ENCODE data around the gene KRT34. TPM values are rescaled to one million over a fixed set of nuclear protein-coding genes. Genes with fewer than 3 reads are reported as not detected.

The KRT34 gene
- total RNA-seq, 2 experiments from 2014 or later: not detected

DNA sequence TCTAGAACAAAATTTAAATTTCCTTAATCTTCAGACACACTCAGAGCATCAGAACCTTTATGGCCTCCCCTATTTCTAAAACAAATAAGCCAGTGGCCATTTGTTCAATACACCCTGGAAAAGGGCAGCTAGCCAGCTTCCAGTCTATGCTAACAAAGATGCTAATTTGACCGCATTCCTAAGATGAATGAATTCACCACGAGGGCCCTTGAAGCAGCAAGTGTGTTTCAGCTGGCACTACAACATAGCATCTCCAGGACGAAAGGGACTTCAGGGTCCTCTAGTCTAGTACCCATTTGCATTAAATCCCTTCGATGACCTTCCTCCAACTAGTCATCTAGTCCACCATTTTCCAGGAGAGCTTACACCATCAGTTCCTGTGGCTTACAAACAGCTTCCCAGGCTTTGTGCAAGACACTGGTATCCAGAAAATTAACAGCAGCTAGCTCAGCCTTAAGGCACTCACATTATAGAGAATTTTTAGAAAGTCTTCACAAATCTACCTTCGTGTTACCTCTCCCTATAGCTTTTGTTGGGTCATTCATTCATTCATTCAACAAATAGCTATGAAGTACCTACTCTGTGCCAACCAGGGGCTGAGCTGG is 31.3 kb upstream of the KRT34 start:
- Mint-ChIP-seq H3K27ac (no peak overlapping the region), H3K27me3 (no peaks in the 10 kb centered on the region), H3K4me3 (no peak overlapping the region), H3K36me3 (ENCODE audit: low read depth) (no peaks in the 10 kb centered on the region), H3K4me1 (ENCODE audit: low read depth) (peaks cover 13% of the 10 kb centered on the region), H3K9me3 (no peaks in the 10 kb centered on the region)
- DNase-seq (no peak), ATAC-seq (ENCODE audit: poor library complexity) (no peak)
- CTCF ChIA-PET: no interaction called here
- H3K27me3 ChIP-seq (ENCODE audit: control insufficient read depth in 1 of 2, insufficient read depth in 2 of 2, low read length in 2 of 2): no peaks in the 10 kb centered on the region
- no peak overlapping the region for H3K27ac ChIP-seq (ENCODE audit: low read depth in 1 of 2, low read length in 2 of 2)
- POLR2A ChIA-PET: no interaction called here
- TF ChIP-seq, protein P1, sequence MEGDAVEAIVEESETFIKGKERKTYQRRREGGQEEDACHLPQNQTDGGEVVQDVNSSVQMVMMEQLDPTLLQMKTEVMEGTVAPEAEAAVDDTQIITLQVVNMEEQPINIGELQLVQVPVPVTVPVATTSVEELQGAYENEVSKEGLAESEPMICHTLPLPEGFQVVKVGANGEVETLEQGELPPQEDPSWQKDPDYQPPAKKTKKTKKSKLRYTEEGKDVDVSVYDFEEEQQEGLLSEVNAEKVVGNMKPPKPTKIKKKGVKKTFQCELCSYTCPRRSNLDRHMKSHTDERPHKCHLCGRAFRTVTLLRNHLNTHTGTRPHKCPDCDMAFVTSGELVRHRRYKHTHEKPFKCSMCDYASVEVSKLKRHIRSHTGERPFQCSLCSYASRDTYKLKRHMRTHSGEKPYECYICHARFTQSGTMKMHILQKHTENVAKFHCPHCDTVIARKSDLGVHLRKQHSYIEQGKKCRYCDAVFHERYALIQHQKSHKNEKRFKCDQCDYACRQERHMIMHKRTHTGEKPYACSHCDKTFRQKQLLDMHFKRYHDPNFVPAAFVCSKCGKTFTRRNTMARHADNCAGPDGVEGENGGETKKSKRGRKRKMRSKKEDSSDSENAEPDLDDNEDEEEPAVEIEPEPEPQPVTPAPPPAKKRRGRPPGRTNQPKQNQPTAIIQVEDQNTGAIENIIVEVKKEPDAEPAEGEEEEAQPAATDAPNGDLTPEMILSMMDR (IDR thresholded peaks at IDR 0.05): no peak
- no peaks in the 10 kb centered on the region for H3K9me3 ChIP-seq (ENCODE audit: control insufficient read depth in 1 of 2, insufficient read depth in 1 of 2, low read length in 2 of 2)
- peaks cover 15% of the 10 kb centered on the region for H3K4me1 ChIP-seq (ENCODE audit: insufficient read depth, low read length)
- intact Hi-C loops (cut with DNase I, micrococcal nuclease): no loop called here
- no peak overlapping the region for H3K4me3 ChIP-seq (ENCODE audit: low read length)
- H3K36me3 ChIP-seq (ENCODE audit: insufficient read depth, low read length): no peaks in the 10 kb centered on the region

DNA sequence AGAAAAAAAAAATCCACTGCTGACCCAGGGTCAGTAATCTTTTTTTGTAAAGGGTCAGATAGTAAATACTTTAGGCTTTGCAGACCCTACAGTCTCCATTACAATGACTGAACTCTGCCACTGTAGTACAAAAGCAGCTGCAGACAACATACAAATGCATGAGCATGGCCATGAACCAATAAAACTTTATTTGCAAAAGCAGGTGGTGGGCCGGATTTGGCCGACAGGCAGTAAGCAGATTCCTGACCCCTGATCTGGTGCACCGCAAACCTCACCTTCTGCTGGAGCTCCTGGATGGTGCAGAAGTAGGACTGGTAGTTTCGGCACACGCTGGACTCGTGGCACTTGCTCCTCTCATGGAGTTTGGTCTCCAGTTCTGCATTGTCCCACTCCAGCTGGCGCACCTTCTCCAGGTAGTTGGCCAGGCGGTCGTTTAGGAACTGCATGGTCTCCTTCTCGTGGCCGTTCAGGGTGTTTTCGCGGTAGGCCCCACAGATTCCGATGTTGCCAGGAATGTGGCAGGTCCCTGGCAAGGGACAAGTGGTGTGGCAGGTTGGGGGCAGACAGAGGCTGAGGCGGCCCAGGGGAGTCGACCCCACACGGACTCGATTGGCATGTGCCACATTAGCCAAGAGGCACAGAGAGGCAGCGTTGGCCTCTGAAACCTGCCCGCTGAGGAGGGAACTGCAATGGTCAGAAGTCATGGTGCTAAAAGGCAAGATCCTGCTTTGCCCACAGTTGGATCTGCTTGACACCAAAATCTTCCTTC is 29.1 kb upstream of the KRT34 start:
- no peaks in the 10 kb centered on the region for H3K27me3 Mint-ChIP-seq
- H3K9me3 Mint-ChIP-seq: no peaks in the 10 kb centered on the region
- TF ChIP-seq, protein P1 (IDR thresholded peaks at IDR 0.05): no peak
- Histone ChIP-seq H3K4me1 (ENCODE audit: insufficient read depth, low read length) (peaks cover 15% of the 10 kb centered on the region), H3K9me3 (ENCODE audit: control insufficient read depth in 1 of 2, insufficient read depth in 1 of 2, low read length in 2 of 2) (no peaks in the 10 kb centered on the region), H3K27me3 (ENCODE audit: control insufficient read depth in 1 of 2, insufficient read depth in 2 of 2, low read length in 2 of 2) (no peaks in the 10 kb centered on the region), H3K4me3 (ENCODE audit: low read length) (no peak overlapping the region), H3K27ac (ENCODE audit: low read depth in 1 of 2, low read length in 2 of 2) (no peak overlapping the region), H3K36me3 (ENCODE audit: insufficient read depth, low read length) (no peaks in the 10 kb centered on the region)
- CTCF ChIA-PET: no interaction called here
- POLR2A ChIA-PET: no interaction called here
- H3K4me1 Mint-ChIP-seq (ENCODE audit: low read depth): peaks cover 16% of the 10 kb centered on the region
- no peak overlapping the region for H3K4me3 Mint-ChIP-seq
- H3K36me3 Mint-ChIP-seq (ENCODE audit: low read depth): no peaks in the 10 kb centered on the region
- ATAC-seq (ENCODE audit: poor library complexity) (no peak), DNase-seq (no peak)
- no peak overlapping the region for H3K27ac Mint-ChIP-seq
- intact Hi-C loops (cut with DNase I, micrococcal nuclease): no loop called here

DNA sequence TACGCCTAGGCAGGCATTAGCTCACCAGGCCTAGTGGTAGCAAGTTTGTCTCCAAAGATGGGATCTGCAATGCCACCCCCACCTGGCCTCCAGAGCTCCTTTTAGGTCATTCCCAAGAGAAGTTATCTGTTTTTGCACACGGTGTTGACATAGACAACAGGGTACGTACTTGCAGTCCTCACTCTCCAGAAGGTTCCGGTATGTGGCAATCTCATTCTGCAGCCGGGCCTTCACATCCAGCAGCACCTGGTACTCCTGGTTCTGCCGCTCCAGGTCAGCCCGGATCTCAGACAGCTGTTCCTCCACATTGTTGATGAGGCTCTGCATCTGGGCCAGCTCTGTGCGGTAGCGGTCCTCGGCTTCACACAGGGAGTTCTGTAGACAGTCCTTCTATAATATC is 25.1 kb upstream of the KRT34 start:
- Mint-ChIP-seq H3K4me3 (no peak overlapping the region), H3K9me3 (no peaks in the 10 kb centered on the region), H3K4me1 (ENCODE audit: low read depth) (peaks cover 36% of the 10 kb centered on the region), H3K36me3 (ENCODE audit: low read depth) (no peaks in the 10 kb centered on the region), H3K27me3 (no peaks in the 10 kb centered on the region), H3K27ac (no peak overlapping the region)
- ATAC-seq (ENCODE audit: poor library complexity) (no peak), DNase-seq (no peak)
- Histone ChIP-seq H3K27me3 (ENCODE audit: control insufficient read depth in 1 of 2, insufficient read depth in 2 of 2, low read length in 2 of 2) (no peaks in the 10 kb centered on the region), H3K27ac (ENCODE audit: low read depth in 1 of 2, low read length in 2 of 2) (no peak overlapping the region), H3K9me3 (ENCODE audit: control insufficient read depth in 1 of 2, insufficient read depth in 1 of 2, low read length in 2 of 2) (no peaks in the 10 kb centered on the region), H3K4me3 (ENCODE audit: low read length) (no peak overlapping the region), H3K36me3 (ENCODE audit: insufficient read depth, low read length) (no peaks in the 10 kb centered on the region), H3K4me1 (ENCODE audit: insufficient read depth, low read length) (peaks cover 36% of the 10 kb centered on the region)
- TF ChIP-seq, protein P1 (IDR thresholded peaks at IDR 0.05): no peak
- CTCF ChIA-PET: no interaction called here
- POLR2A ChIA-PET: interaction anchor here (0.5 kb wide), 1 partner anchor 401 kb away, joined by 3 read pairs; no protein-coding TSS in a partner anchor
- intact Hi-C loops (cut with DNase I, micrococcal nuclease): no loop called here

All from CD4-positive, alpha-beta T cell (primary cell).